ENCODE data around the gene TBC1D1.
A peak's percentile ranks its signal among the peaks of the same experiment; 100 is the strongest.

Gene TBC1D1

DNA sequence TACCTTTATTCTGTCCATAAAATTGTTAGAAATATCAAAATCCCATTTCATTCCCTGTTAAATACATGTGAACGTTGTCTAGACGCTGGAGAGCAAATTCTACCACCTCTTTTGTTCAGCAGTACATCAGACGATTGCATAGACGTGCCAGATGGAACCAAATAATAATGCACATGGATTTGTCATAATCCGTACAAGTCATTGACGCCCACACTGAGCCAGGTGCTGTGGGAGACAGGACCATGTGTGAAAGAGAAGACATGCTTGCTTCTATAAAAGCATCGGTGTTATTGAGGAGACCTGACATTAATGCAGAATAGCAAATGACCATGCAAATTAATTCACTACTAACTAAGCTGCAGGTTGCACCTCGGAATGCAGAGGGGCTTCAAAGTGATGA lies 244.3 kb downstream of the TBC1D1 start:
- no peak for DNase-seq

DNA sequence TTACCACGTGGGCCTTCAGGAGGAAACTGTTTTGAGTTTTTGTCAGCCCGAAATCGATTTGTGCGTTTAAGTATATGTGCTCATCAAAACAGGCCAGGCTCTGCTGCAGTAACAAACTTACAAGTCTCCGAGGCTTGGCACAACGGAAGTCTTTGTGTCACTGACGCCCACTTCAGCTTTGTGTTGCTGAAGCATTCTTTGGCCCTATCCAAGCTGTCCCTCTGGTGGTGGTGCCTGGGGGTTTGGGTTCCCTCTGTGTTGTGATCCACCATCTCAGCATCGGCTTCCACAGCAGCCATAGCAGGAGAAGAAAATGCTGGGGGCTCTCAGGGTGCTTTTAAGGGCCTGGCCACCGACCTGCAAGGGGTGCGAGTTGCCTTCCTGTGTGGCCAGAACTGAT lies 245.7 kb downstream of the TBC1D1 start:
- DNase-seq = no peak

DNA sequence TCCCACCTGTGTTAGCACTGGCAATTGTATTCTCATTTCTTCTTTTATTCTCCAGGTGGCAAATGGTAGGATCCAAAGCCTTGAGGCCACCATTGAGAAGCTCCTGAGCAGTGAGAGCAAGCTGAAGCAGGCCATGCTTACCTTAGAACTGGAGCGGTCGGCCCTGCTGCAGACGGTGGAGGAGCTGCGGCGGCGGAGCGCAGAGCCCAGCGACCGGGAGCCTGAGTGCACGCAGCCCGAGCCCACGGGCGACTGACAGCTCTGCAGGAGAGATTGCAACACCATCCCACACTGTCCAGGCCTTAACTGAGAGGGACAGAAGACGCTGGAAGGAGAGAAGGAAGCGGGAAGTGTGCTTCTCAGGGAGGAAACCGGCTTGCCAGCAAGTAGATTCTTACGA lies 246.2 kb downstream of the TBC1D1 start:
- no peak for DNase-seq

DNA sequence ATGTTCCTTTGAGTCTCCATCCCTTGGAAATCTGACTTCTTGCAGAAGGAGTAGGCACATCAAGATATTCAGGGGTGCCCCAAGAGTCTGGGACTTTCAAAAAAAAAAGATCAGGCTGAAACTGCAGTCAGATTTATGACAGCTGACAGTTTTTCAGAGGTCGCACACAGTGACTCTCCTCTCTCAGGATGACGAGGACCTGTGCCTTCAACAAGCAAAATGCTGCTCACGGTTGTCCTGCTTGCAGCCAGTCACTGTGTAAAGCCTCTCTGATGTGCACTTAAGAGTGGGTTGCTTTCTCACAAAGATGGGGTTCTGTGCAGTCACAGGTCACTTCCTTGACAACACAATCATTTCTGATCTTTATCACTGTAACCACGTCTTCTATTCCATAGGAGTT lies 247.5 kb downstream of the TBC1D1 start:
- DNase-seq = no peak

DNA sequence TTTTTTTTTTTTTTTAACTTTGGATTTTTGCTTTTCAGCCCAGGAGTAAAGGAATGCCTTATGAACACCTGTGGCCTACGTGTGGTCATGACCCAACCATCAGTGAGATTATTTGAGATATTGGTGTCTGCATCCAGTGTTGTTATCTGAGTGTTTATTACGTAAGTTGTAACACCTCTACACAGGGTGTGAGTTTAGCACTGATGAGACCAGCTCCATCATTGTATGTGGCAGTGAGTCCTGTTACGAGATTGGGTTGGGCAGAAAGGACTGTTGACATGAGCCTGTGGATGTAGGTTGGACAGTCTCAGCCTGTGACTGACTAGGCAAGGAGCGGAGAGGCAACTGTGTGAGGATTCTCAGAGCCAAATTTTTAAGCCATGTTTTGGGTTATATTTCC lies 248.3 kb downstream of the TBC1D1 start:
- no peak for DNase-seq

DNA sequence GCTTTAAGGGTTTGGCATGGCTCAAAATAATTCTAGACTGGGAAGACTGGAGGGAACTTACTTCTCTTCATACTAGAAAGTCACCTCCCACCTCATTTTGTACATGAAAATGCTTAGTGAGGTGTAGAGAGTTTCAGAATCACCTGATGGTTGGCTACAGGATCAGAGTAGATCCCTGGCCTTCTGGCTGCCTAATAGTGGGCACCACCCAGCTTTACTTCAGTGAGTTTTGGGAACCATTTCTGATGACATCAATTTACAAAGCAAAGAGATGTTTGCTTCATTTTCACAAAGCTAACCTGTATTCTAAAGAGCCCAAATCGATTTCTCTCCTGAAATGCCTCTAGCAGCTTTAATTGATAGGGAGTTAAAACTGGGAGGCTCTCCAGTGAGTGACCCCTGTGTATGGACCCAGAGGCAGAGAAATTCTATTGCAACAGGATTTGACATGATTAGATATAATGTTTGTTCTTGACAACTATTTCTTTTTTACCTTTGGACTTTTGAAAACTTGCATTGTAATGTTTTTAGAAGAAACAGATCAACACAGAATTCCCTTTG lies 249.8 kb downstream of the TBC1D1 start:
- no peak for DNase-seq

DNA sequence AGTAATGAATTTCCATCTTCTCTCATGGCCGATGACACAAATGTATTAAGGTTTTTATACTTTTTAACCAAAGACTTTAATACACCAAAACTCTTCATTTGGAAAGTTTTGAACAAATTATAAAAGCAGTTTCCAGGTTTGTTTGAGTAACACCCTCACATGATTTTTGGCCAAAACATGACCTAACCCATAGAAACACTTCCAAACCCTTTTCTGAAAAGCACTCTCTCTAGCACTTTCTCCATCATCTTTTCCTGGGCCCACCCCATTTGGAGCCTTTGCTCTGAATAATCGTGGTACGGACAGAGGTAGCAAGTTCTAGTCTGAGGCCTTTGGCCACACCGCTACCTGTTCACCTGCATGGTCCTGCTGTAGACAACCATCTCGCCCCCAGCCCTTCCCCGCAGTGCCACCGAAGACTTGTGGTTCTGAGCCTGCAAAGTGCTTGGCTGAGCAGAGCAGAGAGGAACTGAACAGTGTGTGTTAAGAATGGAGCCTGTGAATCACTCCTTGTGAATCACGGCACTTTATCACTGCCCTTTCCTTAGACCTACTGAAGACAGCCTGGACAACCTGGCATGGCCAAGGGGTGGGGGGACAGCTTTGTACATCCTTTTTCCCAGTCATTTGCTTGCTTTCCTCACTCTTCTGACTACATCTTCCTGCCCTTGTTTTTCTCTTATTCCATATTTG lies 251.1 kb downstream of the TBC1D1 start:
- no peak for DNase-seq

DNA sequence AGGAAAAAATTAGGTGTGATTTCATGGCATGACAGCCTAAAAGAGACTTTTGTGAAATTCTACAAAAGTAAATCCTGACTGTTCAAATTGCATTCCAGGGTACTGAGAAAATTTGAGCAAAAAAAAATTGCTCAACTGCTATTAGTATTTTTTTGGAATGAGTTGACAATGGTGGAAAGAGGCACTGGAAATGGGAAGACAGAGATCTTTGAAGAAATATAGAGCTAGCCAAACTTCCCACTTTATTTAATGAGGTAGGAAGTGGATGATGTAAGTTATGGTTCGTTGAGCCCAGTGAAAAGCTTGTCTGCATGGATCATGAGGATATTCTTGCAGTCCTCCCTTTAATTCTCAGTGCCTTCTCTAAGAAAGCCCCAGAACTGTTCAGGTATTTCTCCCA lies 253.1 kb downstream of the TBC1D1 start:
- DNase-seq = no peak

DNA sequence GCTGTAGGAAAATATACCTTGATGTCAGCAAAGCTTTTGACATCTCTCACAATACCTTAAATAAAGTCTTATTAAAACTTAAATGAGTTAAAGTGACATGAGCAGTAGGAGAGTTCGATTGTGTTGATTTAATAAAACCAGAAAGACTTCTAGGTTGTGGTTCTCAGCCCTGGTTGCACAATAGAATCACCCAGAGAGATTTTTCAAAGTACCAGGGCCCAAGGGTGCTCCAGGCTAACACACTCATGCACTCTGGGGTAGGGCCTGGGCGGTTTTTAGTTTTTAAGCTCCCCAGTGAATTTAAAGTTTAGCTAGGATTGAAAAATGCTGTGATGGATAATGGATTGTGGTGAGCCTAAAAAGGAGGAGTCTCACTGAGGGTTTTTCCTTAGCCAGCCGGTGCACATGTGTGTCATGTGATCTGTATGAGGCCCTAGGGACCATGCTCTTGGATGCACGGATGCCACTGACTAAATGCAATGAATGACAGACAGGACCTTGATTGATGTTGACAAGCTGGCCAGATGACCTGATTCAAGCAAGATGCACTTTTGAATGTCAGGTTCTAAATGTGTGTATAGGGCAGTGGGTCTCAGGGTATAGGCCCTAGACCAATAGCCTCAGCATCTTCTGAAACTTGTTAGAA lies 254.3 kb downstream of the TBC1D1 start:
- no peak for DNase-seq

DNA sequence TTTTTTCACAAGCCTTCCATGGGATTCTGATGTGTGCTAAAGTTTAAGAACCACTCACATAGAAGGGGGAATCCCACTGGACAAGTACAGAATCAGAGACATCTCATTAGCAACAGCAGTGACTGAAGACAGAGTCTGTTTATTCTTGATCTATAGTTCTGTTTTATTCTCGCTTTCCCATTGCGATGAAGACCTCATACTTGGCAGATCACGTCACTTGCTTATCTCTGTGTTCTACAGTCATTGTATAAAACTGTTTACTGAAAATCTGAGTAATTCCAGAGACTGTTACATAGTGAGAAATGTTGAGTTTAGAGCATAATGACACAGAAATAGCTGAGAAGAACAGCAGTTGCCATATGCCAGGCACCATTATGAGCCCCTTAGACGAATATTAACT lies 254.9 kb downstream of the TBC1D1 start:
- DNase-seq = no peak

DNA sequence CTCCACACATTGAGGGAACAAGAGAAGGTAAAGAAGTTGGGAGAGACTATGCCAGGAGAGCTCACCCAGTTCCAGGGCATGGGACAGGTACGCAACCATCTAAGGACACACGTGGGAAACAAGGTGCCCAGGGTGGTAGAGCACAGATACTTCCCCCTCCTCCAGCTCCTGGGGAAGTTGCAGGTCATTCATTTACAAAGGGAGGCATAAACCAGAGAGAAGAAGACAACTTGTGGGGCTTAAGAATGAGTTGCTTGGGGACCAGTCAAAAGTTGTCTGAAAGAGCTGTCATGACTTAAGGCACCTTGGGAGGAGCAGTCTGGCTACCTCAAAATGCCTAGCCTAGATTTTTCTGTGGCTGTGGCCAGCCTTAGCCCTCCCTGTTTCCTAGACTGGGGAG lies 255.5 kb downstream of the TBC1D1 start:
- DNase-seq = no peak

DNA sequence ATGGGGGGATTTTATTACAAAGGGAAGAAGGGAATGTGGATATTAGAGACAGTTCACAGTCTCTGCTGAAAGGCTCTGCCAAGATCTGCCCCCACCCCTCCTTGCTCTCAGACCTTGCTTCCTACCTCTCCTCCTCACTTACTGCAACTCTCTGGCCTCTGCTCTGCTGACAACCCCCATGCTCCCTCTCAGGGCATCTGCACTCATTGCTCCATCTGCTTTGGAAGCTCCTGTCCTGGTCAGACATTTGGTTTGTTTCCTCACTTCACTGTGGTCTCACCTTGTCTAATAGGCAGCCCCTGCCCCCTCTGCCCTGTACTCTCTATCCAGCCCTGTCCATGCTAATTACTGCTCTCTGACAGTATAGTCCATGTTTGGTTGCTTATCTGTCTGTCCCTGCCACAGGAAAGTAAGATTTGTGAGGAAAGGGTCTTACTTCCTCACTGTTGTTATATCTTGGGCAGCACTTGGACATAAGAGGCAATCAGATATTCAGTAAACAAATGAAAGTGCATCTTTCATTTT lies 258.6 kb downstream of the TBC1D1 start:
- no peak for DNase-seq

DNA sequence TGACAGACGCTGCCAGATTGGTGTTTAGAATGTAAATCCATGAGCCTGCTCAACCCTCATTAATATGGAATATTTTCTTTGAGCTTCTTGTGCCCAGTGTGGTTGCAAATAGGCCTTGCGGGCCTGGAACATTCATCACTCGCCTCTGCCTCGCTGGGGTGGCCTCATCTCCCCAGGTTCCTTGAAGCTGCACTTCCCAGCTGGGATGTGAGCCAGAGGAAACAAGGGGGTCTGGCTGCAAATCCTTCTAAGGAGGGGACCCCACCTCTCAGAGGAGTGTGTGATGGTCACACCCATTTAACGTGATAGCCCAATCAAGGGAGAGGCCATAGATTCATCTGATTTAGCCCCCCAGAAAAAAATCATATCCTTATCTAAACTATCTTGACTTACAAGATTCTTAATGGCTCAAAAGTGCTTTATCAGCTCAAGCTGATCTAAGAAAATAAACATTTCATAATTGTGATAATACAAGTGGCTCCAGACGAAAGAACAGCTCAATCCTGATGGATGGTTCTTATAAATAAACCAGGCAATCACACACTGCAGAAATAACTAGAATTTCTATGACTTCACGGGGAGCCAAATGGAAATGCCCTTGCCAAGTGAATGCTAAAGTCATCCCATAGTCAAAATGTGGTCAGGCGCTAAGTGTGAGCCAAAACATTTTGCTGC lies 259.2 kb downstream of the TBC1D1 start:
- no peak for DNase-seq

DNA sequence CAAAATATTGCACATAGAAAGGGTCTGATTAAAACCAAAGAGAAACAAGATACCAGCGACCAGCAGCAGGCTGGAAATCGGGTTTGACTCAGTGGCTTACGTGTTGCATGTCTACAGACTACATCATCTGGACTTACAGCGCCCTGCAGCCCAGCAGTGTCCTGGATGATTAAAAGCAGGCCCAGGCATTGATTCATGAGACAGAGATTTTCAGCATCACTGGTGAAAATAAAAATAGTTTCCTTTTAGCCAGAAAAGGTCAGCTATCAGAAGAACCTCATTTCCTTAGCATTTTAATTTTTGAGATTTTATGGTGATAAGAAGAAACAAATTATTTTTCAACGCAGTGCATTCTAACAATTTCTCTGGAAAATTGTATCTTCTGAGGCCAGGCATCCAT lies 259.9 kb downstream of the TBC1D1 start:
- DNase-seq = no peak

DNA sequence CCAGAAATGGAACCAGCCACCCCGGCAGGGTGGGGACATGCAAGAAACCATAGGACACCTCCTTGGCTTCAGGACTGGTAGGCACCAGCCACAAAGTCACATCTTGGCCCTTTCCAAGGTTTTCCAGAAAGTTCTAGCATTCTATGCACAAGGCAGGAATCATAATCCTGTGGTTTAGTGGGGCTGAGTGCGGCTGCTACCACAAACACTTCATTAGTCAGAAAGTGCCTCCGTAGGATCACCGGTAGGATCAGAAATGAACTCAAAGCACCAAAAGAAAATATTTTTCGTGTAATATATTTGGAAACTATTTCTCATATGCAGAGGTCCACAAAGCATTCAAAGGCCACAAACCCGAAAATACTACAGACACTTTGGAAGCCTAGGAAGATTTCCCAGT lies 261.0 kb downstream of the TBC1D1 start:
- no peak for DNase-seq

DNA sequence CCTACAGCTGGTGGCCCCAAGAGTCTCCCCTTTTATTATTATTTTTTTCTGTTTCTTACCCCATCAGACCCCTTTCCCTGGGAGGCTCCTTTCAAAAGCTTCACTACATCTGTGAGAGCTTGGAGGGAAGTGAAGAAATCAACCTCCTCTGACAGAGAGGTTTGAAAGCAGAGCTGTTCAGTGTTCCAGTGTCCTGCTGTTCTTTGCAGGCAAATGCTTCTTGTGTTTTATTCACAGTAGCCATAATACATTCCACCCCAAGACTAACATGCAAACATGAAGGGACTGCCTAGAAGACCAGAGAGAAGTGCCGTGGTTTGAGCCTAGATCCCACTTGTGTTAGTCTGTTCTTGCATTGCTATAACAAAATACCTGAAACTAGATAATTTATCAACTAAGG lies 261.4 kb downstream of the TBC1D1 start:
- no peak for DNase-seq

DNA sequence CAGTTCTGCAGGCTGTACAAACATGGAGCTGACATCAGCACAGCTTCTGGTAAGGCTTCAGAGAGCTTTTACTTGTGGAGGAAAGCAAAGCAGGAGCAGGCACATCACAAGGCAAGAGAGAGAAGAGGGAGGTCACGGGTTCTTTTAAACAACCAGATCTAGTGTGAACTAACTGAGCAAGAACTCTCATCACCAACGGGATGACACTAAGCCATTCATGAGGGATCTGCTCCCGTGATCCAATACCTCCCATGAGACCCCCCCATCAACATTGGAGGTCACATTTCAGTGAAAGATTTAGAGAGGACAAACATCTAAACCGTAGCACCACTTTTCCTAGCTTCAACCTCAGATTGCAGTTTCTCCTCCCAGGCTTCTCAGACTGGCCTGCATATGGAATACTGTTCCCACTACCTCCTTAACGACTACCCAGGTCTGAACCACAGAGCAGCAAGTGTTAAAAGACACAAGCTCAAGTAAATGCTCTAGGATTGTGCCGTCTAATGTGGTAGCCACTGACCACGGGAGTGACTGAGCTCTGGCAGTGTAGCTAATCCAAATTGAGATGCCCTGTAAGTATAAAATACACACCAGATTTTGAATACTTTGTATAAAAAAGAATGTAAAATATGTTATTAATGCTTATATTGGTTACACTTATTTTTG lies 262.0 kb downstream of the TBC1D1 start:
- DNase-seq = no peak

DNA sequence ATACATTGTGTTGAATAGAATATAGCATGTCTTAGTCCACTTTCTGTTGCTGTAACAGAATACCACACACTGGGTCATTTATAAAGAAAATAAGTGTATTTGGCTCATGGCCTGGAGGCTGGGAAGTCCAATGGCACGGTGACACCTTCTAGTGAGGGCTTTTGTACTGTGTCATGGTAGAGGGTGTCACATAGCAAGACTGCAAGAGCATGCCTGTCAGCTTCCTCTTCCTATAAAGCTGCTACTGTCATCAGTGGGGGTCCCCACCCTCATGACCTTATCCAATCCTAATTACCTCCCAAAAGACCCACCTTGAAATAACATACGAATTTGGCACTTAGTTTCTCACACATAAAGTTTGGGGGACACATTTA lies 262.5 kb downstream of the TBC1D1 start:
- no peak for DNase-seq

DNA sequence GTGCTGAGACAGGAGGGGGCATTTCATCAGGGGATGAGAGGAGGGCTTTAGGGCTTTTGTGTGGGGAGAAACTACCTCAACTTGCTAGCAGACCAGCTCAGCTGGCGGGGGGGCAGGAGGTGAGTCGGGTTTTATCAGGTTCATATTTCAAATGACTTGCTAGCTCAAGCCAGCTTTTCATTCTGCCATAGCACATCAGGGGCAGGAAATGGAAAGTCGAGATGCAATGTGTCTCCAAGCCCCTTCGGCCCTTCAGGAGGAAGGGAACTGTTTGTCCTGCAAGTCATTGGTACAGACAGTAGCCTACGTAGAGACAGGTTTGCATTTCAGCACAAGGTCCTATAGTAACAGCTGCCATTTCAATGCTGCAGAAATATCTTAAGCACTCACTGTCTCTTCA lies 263.4 kb downstream of the TBC1D1 start:
- DNase-seq = no peak

DNA sequence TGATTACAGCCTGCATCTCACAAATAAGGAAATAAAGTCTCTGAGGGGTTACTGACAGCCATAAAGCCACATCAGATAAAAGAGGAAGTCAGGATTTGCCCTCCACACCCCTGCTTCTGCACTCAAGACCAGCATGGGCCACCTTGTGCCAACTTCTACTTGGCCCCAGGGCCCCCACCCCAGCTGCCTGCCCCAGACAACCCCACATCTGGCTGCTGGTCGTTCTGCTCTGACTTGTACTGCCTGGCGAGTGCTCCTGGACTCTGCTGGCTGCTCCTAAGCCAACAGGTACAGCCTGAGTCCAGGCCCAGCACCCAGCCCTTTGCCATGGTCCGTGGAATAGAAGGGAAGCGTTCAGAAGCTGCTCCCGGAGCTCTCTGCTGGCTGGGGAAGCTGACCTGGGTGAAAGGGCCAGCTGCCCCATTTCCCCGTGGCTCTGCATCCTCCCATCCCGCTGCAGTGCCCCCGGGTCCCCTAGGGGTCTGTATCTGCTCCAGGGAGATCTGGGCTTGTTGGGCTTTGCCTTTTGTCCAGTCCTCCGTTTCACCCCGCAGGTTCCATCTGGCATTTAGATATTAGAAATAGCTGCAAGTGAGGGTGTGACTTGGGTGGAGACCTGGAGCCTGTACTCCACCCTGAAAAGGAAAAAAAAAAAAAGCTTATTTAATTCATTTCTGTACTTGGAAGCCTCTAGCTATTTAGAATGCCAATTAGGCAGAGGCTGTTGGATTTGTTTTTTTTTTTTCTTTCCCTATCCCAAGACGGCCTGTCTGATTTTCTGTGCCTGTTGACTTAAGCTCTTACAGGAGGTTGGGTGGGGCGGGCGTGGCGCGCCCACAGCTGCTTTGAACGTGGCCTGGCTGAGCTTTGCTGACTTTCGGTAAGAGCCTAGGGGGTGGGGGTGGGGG lies 264.1 kb downstream of the TBC1D1 start:
- peak; percentile 38 for DNase-seq

DNA sequence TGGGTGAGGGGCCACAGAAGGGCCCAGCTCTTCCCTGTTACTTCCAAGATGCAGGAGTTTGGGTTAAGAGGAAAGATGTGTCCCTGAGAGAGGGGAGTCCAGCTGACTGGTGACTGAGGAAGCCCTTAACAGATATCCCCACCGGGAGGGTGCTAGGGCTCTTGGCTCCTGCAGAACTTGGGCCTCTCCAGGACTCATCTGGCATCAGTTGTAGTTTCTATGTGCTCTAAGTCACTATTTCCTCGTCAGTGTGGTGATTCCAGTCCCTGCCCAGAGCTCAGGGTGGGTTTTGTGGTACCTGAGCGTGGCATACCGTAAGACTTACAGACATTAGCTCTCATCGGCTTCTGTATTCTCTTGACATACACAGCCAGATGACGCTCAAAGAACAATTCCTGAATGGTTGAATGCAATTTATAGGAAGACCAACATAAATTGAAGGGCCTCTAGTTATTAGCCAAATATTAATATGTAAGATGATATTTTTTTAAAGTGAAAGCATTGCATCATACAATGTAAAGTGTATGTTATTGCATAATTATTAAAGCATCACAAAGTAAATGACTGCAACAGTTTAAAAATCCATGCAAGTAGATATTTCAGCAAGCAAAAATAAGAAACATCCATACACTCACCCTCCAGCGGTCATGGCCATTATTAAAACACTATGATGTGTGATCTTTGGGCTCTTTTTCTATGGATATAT lies 264.9 kb downstream of the TBC1D1 start:
- no peak for DNase-seq

DNA sequence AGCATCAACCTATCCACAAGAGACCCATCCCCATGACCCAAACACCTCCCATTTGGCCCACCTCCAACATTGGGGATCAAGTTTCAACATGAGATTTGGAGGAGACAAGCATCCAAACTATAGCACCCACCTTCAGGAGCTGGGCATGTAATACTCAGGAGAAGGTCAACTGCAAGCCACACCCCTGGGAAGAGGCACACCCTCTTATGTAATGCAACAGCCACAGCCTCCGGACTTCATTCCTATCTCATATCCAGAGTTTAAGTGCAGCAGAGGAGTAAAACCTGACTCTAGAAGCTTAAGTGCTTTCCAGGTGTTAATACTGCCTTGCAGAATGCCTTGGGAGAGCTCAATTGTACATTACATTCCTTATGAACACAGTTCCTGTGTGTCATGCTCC lies 266.7 kb downstream of the TBC1D1 start:
- DNase-seq = no peak

Measured in CD4-positive, alpha-beta T cell treated with Interleukin-12 subunit alpha and Interleukin-12 subunit beta, for 1 hour (primary cell).